NCI-H2171 (cell line): ENCODE results near the gene GPX7.
"Not testable (repeated sequence)": the region's sequence is repeated elsewhere in the genome, so short reads cannot be mapped to it uniquely, and the experiment has no call there.

Experiments
- DNase-seq: peaks from one replicate; lab custom pipeline; 2025; lab: John Stamatoyannopoulos, UW

Gene GPX7

DNA sequence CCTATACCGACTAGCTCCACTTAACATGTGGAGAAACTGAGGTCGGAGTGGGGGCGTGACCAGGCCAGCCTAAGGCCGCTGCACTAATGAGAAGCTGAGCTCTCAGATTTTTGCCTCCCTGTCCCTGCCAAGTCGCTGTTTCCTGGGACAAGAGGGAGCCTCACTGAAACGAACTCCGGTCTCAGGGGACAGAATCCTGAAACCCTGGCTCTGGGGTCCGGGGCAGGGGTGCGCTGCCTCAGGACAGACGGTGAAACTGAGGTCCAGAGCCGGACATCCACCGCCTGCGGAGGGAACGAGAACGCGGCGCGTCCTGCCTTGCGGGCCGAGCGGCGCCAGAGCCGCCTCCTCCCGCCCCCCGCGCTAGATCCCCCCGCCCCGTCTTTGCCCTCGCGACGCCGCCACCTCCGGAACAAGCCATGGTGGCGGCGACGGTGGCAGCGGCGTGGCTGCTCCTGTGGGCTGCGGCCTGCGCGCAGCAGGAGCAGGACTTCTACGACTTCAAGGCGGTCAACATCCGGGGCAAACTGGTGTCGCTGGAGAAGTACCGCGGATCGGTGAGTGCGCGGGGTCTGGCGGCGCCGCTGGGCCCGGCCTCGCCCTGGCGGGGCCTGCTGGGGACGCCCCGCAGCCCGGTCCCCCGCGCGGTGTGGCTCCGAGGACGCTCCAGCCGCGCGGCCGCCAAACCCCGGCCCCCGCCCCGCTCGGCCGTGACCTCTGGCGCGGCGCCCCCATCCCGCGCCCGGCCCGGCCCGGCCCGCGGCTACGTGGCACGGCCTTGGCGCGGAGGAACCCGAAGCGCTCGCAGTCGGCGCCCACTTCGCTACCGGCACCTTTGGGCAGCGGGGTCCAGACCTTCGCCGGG lies at the start of gene GPX7:
Gene GPX7, plus strand, starts transcription at position 381 of the 865 bp plus-strand sequence. Its CDS starts 39 bp downstream, at position 420.
- DNase-seq: peak; percentile 48

DNA sequence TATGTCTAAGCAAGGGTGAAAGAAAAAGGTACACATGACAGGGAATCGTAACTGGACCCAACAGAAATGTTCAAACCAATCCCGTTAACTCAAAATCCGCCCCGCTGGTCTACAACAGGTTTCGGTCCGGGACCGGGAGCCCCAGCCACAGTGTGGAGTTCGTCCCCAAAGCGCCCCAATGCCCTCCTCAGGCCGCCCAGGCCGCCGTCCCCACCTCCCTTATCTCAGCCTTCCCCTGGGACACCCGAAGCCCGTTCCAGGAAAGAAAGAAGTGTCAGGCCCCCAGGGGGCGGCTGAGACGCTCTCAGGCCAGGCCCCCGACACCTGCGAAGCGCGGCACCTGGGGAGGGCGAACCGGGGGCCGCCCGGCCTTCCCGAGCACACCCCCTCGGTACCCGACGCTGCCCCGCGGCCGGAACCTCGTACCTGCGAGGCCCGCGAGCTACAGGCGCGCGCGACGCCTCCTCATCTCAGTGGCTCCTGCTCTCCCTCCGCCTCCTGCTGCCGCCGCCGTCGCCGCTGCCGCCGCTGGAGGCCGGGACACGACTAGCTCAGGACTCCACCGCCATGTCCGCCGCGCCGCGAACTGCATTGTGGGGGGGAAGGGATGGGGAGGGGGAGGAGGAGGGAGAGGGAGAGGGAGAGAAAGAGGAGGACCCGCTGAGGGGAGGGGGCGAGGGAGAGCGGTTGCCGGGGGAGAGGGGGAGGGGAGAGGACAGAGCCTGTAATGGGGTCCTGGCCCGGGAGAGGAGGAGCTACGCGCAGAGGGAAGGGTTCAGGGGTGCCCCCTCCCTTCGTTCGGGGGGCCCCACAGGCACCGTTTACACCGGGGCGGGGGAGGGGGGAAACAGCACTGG lies 49.4 kb upstream of the GPX7 start, which contains the start of gene TUT4:
Gene TUT4, minus strand, starts transcription at position 588 of the 857 bp plus-strand sequence. CDS start 26,812 bp downstream, outside the sequence.
- DNase-seq: peak; percentile 91

GRCh38 chr1:52553362-52554266 lies 48.6 kb upstream of the GPX7 start:
- peak; percentile 87 for DNase-seq

- DNase-seq: no peak
Observed at GRCh38 chr1:52554267-52554640, 47.9 kb upstream of the GPX7 start.

GRCh38 chr1:52554756-52555155 lies 47.4 kb upstream of the GPX7 start:
- DNase-seq: no peak

- DNase-seq: no peak
Observed at GRCh38 chr1:52556641-52557360, 45.4 kb upstream of the GPX7 start.

GRCh38 chr1:52558941-52559340 lies 43.2 kb upstream of the GPX7 start:
- no peak for DNase-seq

DNA sequence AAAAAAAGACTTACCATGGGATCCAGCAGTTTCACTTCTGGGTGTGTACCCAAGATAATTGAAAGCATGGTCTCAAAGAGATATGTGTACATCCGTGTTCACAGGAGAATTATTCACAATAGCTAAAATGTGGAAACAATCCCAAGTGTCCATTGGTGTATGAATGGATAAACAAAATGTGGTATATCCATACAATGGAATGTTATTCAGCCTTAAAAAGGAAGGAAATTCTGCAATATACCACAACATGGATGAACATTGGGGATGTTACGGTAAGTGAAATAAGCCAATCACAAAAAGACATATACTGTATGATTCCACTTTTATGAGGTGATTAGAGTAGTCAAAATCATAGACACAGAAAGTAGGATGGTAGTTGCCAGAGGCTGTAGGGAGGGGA lies 42.3 kb upstream of the GPX7 start:
- no peak for DNase-seq

DNA sequence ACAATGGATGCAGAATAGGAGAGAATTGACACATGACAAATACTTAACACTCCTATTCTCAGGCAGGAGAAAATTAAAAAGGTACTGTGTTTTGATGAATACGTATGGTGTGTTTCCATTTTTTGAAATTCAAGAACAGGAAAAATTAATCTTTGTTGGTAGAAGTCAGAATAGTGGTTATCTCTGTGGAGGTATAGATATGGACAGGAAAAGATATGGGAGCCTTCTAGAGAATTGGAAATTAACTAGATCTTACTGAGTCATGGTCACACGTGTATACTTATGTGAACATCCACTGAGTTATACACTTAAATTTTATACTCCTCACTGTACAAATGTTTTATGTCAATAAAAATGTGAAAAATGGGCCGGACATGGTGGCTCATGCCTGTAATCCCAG lies 39.4 kb upstream of the GPX7 start:
- no peak for DNase-seq

GRCh38 chr1:52567943-52568342 lies 34.2 kb upstream of the GPX7 start:
- DNase-seq: no peak

DNA sequence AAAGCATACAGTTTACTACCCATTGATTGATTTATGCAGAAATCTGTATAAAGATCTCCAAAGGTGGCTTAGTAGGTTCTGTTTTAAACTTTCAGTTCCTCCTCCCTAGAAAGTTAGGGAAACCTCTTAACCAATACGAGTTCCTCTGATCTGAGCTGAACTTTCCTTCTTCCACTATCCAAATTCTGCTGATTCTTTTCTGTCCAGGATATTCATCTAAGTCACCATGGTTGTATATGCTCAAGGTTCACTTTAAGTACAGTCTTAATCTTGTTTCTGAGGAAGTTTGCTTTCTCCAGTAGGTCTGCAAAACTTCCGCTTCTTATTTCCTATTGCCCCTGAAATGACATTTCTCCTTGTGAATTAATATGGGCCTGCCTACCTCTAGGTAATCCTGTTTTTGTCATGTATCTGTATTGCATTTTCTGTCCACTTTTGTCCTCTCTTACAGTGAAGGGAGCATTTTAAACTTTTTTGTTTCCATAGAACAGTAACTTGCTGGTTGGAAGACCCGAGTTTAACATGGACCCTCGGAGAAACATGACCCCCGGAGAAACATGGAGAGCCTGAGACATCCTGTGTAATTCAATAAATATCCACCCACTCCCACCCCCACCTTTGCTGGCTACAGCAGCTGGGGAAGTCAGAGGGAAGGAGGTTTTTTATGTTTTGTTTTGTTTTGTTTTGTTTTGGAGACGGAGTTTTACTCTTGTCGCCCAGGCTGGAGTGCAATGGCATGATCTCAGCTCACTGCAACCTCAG lies 32.5 kb upstream of the GPX7 start:
- DNase-seq: no peak

DNA sequence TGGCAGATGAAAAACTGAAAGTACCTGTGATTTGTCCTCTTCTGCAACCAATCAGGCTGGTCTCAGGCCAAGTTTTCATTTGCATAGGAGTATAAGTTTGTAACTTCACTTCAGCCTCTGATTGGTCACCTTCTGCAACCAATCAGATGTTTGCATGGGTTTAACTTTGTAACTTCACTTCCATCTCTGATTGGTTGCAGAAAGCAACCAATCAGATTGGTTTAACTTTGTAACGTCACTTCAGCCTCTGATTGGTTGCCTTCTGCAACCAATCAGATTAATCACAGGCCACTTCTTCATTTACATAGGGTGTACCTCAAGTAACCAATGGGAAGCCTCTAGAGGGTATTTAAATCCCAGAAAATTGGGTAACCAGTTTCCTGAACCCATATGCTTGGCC lies 30.4 kb upstream of the GPX7 start:
- DNase-seq: no peak

DNA sequence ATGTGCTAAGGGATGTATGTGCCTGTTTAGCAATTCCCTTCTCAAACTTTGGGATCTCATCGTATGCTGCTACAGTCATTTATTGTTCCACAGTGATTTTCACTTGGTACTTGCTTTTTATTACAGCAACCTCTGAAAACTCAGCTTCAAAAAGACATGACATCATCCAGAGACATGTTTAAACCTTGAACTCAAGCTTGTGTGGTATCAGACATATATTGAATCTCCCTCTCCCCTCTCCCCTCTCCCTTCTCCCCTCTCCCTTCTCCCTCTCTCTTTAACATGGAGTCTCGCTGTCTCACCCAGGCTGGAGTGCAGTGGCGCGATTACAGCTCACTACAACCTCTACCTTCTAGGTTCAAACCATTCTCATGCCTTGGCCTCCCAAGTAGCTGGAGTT lies 29.8 kb upstream of the GPX7 start:
- no peak for DNase-seq

DNA sequence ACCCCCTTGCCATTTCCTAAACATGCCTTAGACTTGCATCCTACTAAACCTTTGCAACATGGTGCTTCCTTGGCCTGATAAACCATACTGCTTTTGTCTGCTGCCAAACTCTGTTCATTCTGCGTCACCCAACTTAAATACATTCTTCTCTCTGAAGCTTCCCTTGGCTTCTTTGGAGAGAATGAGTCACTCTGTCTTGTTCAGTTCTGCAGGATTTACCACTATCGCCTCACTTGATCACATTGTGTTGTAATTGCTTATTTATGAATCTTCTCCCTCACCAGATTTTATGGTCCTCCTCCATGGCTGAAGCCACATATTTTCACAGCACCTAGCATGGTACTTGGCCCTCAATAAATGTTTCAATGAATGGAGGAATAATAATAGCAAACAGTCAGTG lies 27.6 kb upstream of the GPX7 start:
- no peak for DNase-seq

- no peak for DNase-seq
Observed at GRCh38 chr1:52576074-52576473, 26.1 kb upstream of the GPX7 start.

DNA sequence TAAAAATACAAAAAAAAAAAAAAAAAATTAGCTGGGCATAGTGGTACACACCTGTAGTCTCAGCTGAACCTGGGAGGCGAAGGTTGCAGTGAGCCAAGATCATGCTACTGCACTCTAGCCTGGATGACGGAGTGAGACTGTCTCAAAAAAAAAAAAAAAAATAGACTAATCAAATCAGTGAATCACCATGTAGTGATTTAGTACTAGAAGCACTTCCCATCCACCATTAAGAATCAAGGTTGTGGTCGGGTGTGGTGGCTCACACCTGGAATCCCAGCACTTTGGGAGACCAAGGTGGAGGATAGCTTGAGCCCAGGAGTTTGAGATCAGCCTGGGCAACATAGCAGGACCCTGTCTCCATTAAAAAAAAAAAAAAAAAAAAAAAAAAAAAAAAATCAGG lies 24.1 kb upstream of the GPX7 start:
- DNase-seq: not testable (repeated sequence)

DNA sequence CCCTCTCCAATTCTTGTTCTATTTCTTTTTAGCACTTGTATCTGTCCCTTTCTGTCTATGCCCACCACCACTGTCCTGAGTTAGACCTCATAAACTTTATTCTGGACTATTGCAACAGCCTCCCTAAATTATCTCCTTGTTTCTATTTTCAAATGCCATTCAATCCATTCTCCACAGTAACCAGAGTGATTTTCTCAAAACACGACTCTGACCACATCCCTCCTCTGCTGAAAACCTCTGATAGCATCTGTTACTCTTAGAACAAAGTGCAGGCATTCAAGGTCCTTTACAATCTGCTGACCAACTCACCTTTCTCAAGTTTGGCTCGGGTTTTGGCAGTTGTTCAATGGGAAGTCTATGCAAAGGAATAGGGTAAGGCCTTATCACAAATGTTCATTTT lies 22.8 kb upstream of the GPX7 start:
- DNase-seq: no peak

GRCh38 chr1:52580283-52580682 lies 21.9 kb upstream of the GPX7 start:
- DNase-seq: no peak

DNA sequence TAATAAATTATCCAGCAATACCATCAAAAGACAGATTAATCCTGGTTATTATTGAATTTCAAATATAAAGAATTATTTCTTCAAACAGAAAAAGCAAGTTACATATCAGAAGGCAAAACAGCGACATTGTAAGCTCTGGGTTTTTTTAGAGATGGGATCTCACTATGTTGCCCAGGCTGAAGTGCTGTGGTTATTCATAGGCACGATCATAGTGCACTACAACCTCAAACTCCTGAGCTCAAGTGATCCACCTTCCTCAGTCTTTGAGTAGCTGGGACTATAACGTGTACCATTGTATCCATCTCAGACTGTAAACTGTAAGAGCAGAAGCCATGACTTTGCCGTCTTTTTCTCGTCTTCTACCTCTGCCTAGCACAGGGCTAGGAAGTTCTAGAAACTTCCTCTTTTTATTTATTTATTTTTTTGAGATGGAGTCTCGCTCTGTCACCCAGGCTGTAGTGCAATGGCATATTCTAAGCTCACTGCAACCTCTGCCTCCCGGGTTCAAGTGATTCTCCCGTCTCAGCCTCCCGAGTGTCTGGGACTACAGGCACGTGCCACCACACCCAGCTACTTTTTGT lies 20.0 kb upstream of the GPX7 start:
- no peak for DNase-seq

- DNase-seq: no peak
Observed at GRCh38 chr1:52585474-52585873, 16.7 kb upstream of the GPX7 start.
